Skeletal muscle satellite cell (primary cell): ENCODE results near the gene SPACA7.

Experiments used
- H3K27me3 ChIP-seq: 2 replicates; pipeline ENCODE4 v1.7.0; 2013; ENCODE audit warnings: low read length; ENCODE audit not compliant: control insufficient read depth, insufficient read depth
- H3K36me3 ChIP-seq: 2 replicates; pipeline ENCODE4 v1.7.0; 2013; ENCODE audit warnings: mild to moderate bottlenecking, control low read depth, low read length; ENCODE audit not compliant: insufficient read depth
- H3K4me1 ChIP-seq: 2 replicates; pipeline ENCODE4 v1.7.0; 2013; ENCODE audit warnings: low read length; ENCODE audit not compliant: control insufficient read depth, insufficient read depth
- H3K4me2 ChIP-seq: 2 replicates; pipeline ENCODE4 v1.7.0; 2013; ENCODE audit warnings: mild to moderate bottlenecking, low read length
- H3K4me3 ChIP-seq: 2 replicates; pipeline ENCODE4 v1.7.0; 2013; ENCODE audit warnings: low read length
- H3K9ac ChIP-seq: 2 replicates; pipeline ENCODE4 v1.7.0; 2013; ENCODE audit warnings: mild to moderate bottlenecking, low read depth, low read length, moderate library complexity
- H3K9me3 ChIP-seq: replicated peaks from 2 replicates; pipeline ENCODE4 v1.7.0; 2013; ENCODE audit warnings: mild to moderate bottlenecking, control low read depth, low read length

Gene SPACA7

GRCh38 chr13:112444416-112445399 is 68.6 kb downstream of the SPACA7 start:
- no peaks in the 10 kb centered on the region for H3K9me3 ChIP-seq
- peaks cover 27% of the 10 kb centered on the region for H3K27me3 ChIP-seq
- no peak overlapping the region for H3K9ac ChIP-seq
- no peaks in the 10 kb centered on the region for H3K36me3 ChIP-seq
- no peak overlapping the region for H3K4me2 ChIP-seq
- no peaks in the 10 kb centered on the region for H3K4me1 ChIP-seq
- H3K4me3 ChIP-seq: no peak overlapping the region

- no peaks in the 10 kb centered on the region for H3K36me3 ChIP-seq
- no peaks in the 10 kb centered on the region for H3K4me1 ChIP-seq
- no peak overlapping the region for H3K4me3 ChIP-seq
- H3K4me2 ChIP-seq: no peak overlapping the region
- H3K9me3 ChIP-seq: no peaks in the 10 kb centered on the region
- no peak overlapping the region for H3K9ac ChIP-seq
- H3K27me3 ChIP-seq: peaks cover 29% of the 10 kb centered on the region
Measured at GRCh38 chr13:112445411-112446271, 69.5 kb downstream of the SPACA7 start.

GRCh38 chr13:112446347-112446861 is 70.2 kb downstream of the SPACA7 start:
- no peak overlapping the region for H3K4me2 ChIP-seq
- no peak overlapping the region for H3K9ac ChIP-seq
- H3K4me1 ChIP-seq: no peaks in the 10 kb centered on the region
- no peak overlapping the region for H3K4me3 ChIP-seq
- no peaks in the 10 kb centered on the region for H3K36me3 ChIP-seq
- H3K27me3 ChIP-seq: peaks cover 33% of the 10 kb centered on the region
- H3K9me3 ChIP-seq: no peaks in the 10 kb centered on the region

DNA sequence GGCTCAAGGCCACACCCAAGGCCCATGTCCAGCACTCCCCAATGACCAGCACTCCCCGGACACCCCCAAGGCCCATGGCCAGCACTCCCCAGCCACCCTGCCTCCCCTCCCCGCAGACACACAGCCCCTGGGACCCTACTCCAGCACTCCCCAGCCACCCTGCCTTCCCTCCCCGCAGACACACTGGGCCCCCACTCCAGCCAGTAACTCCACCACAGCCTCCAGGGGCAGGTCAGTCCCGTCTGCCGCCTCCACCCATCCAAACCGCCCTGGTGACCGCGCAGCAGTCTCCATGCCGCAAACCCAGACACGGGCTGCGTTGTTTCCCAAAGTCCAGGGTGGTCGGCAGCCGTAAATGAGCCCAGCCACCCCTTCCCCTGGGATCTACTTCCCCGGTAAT is 70.7 kb downstream of the SPACA7 start:
- no peaks in the 10 kb centered on the region for H3K4me1 ChIP-seq

GRCh38 chr13:112447306-112447705 is 71.2 kb downstream of the SPACA7 start:
- peaks cover 33% of the 10 kb centered on the region for H3K27me3 ChIP-seq
- no peak overlapping the region for H3K4me2 ChIP-seq
- no peak overlapping the region for H3K9ac ChIP-seq
- H3K4me1 ChIP-seq: no peaks in the 10 kb centered on the region
- no peaks in the 10 kb centered on the region for H3K9me3 ChIP-seq
- no peaks in the 10 kb centered on the region for H3K36me3 ChIP-seq
- H3K4me3 ChIP-seq: no peak overlapping the region

More for the DNA sequence above, 70.7 kb downstream of the SPACA7 start:
- H3K27me3 ChIP-seq: peaks cover 33% of the 10 kb centered on the region
- no peak overlapping the region for H3K4me3 ChIP-seq
- H3K4me2 ChIP-seq: no peak overlapping the region
- H3K9ac ChIP-seq: no peak overlapping the region
- H3K36me3 ChIP-seq: no peaks in the 10 kb centered on the region
- H3K9me3 ChIP-seq: no peaks in the 10 kb centered on the region

- H3K4me3 ChIP-seq: no peak overlapping the region
- no peak overlapping the region for H3K4me2 ChIP-seq
- peaks cover 27% of the 10 kb centered on the region for H3K27me3 ChIP-seq
- no peaks in the 10 kb centered on the region for H3K4me1 ChIP-seq
- H3K9me3 ChIP-seq: no peaks in the 10 kb centered on the region
- H3K36me3 ChIP-seq: no peaks in the 10 kb centered on the region
- H3K9ac ChIP-seq: no peak overlapping the region
Measured at GRCh38 chr13:112447761-112448603, 71.8 kb downstream of the SPACA7 start.

DNA sequence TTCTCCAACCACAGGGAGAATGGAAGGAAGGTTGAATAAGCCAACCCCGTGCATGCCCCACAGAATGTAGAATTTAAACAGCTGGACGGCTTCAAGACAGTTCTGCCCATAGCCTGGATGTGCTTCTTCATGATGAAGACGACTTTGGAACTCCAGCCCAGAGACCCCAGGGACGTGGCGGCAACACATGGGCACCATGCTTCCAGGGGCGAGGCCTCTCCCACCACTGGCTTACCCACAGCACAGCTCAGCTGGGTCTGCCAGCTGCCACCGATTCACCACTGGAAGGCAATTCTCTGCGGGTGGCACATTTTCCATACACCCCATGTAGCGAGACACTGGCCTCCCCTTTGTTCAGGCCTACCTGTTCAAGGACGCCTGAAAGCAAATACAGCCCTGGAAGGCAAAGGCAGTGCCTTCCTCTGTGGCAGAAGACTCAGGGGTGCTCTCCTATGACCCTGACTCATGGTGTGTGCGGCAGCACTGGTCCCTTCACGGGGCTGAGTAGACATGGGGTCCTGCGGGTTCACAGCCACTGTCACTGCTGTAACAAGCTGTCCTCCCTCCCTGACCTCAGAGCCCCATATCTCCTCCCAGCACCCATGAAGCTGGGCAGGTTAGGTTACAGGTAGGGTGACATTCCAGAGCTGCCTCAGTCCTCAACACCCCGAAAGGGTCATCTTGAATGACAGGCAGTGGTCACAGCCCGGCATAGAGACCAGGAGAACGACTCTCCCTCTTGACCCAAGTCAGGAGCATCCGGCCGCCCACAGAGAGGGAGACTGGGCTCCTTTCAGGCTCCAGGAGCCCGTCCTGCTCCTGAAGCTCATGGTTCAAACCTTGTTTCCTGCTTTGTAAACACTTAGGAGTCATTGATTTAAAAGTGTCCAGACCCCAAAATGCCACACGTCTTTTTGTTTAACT is 72.7 kb downstream of the SPACA7 start:
- Histone ChIP-seq H3K27me3 (peaks cover 18% of the 10 kb centered on the region), H3K4me2 (no peak overlapping the region), H3K9me3 (no peaks in the 10 kb centered on the region), H3K4me1 (no peaks in the 10 kb centered on the region), H3K36me3 (no peaks in the 10 kb centered on the region), H3K9ac (no peak overlapping the region), H3K4me3 (no peak overlapping the region)

DNA sequence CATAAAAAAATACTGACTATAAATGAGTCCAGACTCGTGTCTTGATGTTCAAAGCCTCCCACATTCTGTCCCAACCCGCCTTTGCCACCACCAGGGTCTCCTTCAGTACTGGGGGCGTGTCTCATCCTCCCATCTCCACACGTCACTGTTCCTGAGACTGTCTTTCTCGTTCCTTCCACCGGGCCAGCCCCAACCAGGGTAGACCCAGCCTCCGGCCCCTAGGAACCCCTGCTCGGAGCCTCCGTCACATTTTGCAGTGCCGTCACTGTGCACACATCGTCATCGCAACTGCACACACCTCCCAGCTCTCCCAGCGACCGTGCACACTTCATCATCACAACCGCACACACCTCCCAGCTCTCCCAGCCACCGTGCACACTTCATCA is 73.4 kb downstream of the SPACA7 start:
- H3K9me3 ChIP-seq: no peaks in the 10 kb centered on the region
- no peak overlapping the region for H3K4me3 ChIP-seq
- H3K9ac ChIP-seq: no peak overlapping the region
- H3K36me3 ChIP-seq: no peaks in the 10 kb centered on the region
- no peaks in the 10 kb centered on the region for H3K4me1 ChIP-seq
- no peak overlapping the region for H3K4me2 ChIP-seq
- peaks cover 17% of the 10 kb centered on the region for H3K27me3 ChIP-seq

GRCh38 chr13:112450118-112450903 is 74.2 kb downstream of the SPACA7 start:
- no peak overlapping the region for H3K4me3 ChIP-seq
- no peak overlapping the region for H3K4me2 ChIP-seq
- H3K9me3 ChIP-seq: no peaks in the 10 kb centered on the region
- H3K9ac ChIP-seq: no peak overlapping the region
- peaks cover 14% of the 10 kb centered on the region for H3K27me3 ChIP-seq
- no peaks in the 10 kb centered on the region for H3K4me1 ChIP-seq
- no peaks in the 10 kb centered on the region for H3K36me3 ChIP-seq

- H3K9ac ChIP-seq: no peak overlapping the region
- H3K36me3 ChIP-seq: no peaks in the 10 kb centered on the region
- H3K4me2 ChIP-seq: no peak overlapping the region
- H3K4me3 ChIP-seq: no peak overlapping the region
- H3K9me3 ChIP-seq: no peaks in the 10 kb centered on the region
- H3K27me3 ChIP-seq: peaks cover 14% of the 10 kb centered on the region
- H3K4me1 ChIP-seq: no peaks in the 10 kb centered on the region
Measured at GRCh38 chr13:112450904-112451240, 74.7 kb downstream of the SPACA7 start.
